H1 (cell line): ENCODE data around the gene RALGAPA2. TPM values are rescaled to one million over a fixed set of nuclear protein-coding genes. Genes with fewer than 3 reads are reported as not detected.

Experiments used
- CTCF ChIA-PET: fragments of 300-600 bp; sonication (Branson Sonifier 250); formaldehyde crosslinking; loops from one replicate; lab custom pipeline; 2021; ENCODE audit not compliant: partially characterized antibody; lab: Charles Lee
- POLR2A ChIA-PET: fragments of 300-600 bp; sonication (Branson Sonifier 250); formaldehyde crosslinking; loops from one replicate; lab custom pipeline; 2021; ENCODE audit warnings: inconsistent platforms; ENCODE audit not compliant: partially characterized antibody; lab: Charles Lee
- DNase-seq, 2 experiments: peaks; one replicate each; pipeline versions ENCODE4 v3.0.0 to v3.0.0-alpha.2; 2010 to 2022; ENCODE audit warnings: low spot score in 2 of 2, low read depth in 1 of 2, mixed read lengths in 1 of 2
- FAIRE-seq: peaks from 2 replicates; lab custom pipeline; 2011; peaks lifted over from hg19 to GRCh38; lab: Jason Lieb, UNC
- H2AFZ ChIP-seq: 2 replicates; pipeline ENCODE4 v1.8.1; 2012; ENCODE audit warnings: low read length, inconsistent platforms
- H2AK5ac ChIP-seq: 2 replicates; pipeline ENCODE4 v1.6.1; 2013; ENCODE audit warnings: low read depth, low read length
- H2BK120ac ChIP-seq: replicated peaks from 2 replicates; pipeline ENCODE3; 2013; ENCODE audit warnings: low read depth, low read length, inconsistent platforms
- H2BK12ac ChIP-seq: 2 replicates; pipeline ENCODE4 v1.6.1; 2013; ENCODE audit warnings: low read depth, low read length
- H2BK15ac ChIP-seq: 2 replicates; pipeline ENCODE4 v1.6.1; 2013; ENCODE audit warnings: low read length
- H2BK20ac ChIP-seq: 2 replicates; pipeline ENCODE4 v1.6.1; 2013; ENCODE audit warnings: low read length
- H2BK5ac ChIP-seq: 2 replicates; pipeline ENCODE4 v1.6.1; 2013; ENCODE audit warnings: low read depth, low read length
- H3K14ac ChIP-seq: 2 replicates; pipeline ENCODE4 v1.6.1; 2013; ENCODE audit warnings: inconsistent platforms; ENCODE audit not compliant: insufficient read length
- H3K18ac ChIP-seq: 2 replicates; pipeline ENCODE4 v1.6.1; 2013; ENCODE audit warnings: low read length; ENCODE audit errors: extremely low read depth
- H3K23ac ChIP-seq: 2 replicates; pipeline ENCODE4 v1.6.1; 2013; ENCODE audit warnings: inconsistent platforms; ENCODE audit not compliant: insufficient read length
- H3K23me2 ChIP-seq: 2 replicates; pipeline ENCODE4 v1.6.1; 2013; ENCODE audit warnings: low read depth, low read length
- H3K27ac ChIP-seq: 2 replicates; pipeline ENCODE4 v1.6.1; 2011; ENCODE audit warnings: low read depth, low read length, inconsistent platforms
- H3K27me3 ChIP-seq, 4 experiments: replicated peaks in 1 of 4; 1 replicate in 1 of 4; 2 replicates in 3 of 4; pipeline versions ENCODE4 v1.6.1 to v1.8.1; 2011 to 2013; ENCODE audit warnings: low read length in 3 of 4, mild to moderate bottlenecking in 3 of 4, inconsistent platforms in 2 of 4, mixed read lengths in 2 of 4, moderate library complexity in 1 of 4; ENCODE audit not compliant: control insufficient read depth in 3 of 4, insufficient read depth in 3 of 4; ENCODE audit errors: extremely low read depth in 1 of 4
- H3K36me3 ChIP-seq, 4 experiments: 2 replicates each; pipeline versions ENCODE4 v1.6.1 to v1.8.1; 2011 to 2013; ENCODE audit warnings: mild to moderate bottlenecking in 4 of 4, low read length in 3 of 4, moderate library complexity in 2 of 4, control low read depth in 1 of 4, inconsistent platforms in 1 of 4; ENCODE audit not compliant: insufficient read depth in 4 of 4, control insufficient read depth in 2 of 4
- H3K4ac ChIP-seq: replicated peaks from 2 replicates; pipeline ENCODE3; 2013; ENCODE audit warnings: low read length, low read depth, mixed read lengths, inconsistent platforms; ENCODE audit not compliant: insufficient read length
- H3K4me1 ChIP-seq, 4 experiments: replicated peaks in 1 of 4; 1 replicate in 1 of 4; 2 replicates in 3 of 4; pipeline versions ENCODE4 v1.6.1 to v1.8.1; 2011 to 2013; ENCODE audit warnings: low read length in 3 of 4, inconsistent platforms in 2 of 4, mixed read lengths in 1 of 4; ENCODE audit not compliant: insufficient read depth in 4 of 4, control insufficient read depth in 3 of 4
- H3K4me2 ChIP-seq, 2 experiments: 2 replicates each; pipeline versions ENCODE4 v1.6.1 to v1.8.1; 2011 to 2013; ENCODE audit warnings: low read depth in 2 of 2, low read length in 2 of 2, control low read depth in 1 of 2, inconsistent platforms in 1 of 2, mild to moderate bottlenecking in 1 of 2; ENCODE audit not compliant: insufficient read depth in 1 of 2
- H3K4me3 ChIP-seq, 4 experiments: fragments of 200-600, 300-600 bp in 1 of 4; sonication (generic), shearing (Covaris generic), sonication (Bioruptor Twin) in 1 of 4; 2 replicates each; pipeline versions ENCODE4 v1.5.1 to v1.8.1; 2011 to 2016; ENCODE audit warnings: low read length in 4 of 4, low read depth in 3 of 4, control low read depth in 2 of 4, inconsistent platforms in 2 of 4, mild to moderate bottlenecking in 2 of 4, mixed read lengths in 1 of 4, moderate library complexity in 1 of 4; ENCODE audit not compliant: insufficient read depth in 2 of 4; ENCODE audit errors: extremely low read depth in 1 of 4
- H3K56ac ChIP-seq: replicated peaks from 2 replicates; pipeline ENCODE3; 2013; ENCODE audit warnings: low read depth, mild to moderate bottlenecking, mixed read lengths, low read length, inconsistent platforms; ENCODE audit not compliant: insufficient read length
- H3K79me1 ChIP-seq: 2 replicates; pipeline ENCODE4 v1.6.1; 2013; ENCODE audit warnings: low read depth, low read length, control low read depth
- H3K79me2 ChIP-seq, 2 experiments: 2 replicates each; pipeline versions ENCODE4 v1.6.1 to v1.8.1; 2012 to 2013; ENCODE audit warnings: low read length in 2 of 2, mild to moderate bottlenecking in 2 of 2, inconsistent platforms in 1 of 2; ENCODE audit not compliant: insufficient read depth in 2 of 2, control insufficient read depth in 1 of 2
- H3K9ac ChIP-seq, 4 experiments: replicated peaks in 1 of 4; 1 replicate in 1 of 4; 2 replicates in 3 of 4; pipeline versions ENCODE4 v1.6.1 to v1.8.1; 2011 to 2013; ENCODE audit warnings: low read depth in 3 of 4, low read length in 3 of 4, control low read depth in 2 of 4, mild to moderate bottlenecking in 2 of 4, moderate library complexity in 2 of 4, inconsistent platforms in 1 of 4; ENCODE audit errors: extremely low read depth in 1 of 4
- H3K9me3 ChIP-seq, 2 experiments: 2 replicates each; pipeline versions ENCODE4 v1.6.1 to v1.8.1; 2012 to 2013; ENCODE audit warnings: mild to moderate bottlenecking in 2 of 2, moderate library complexity in 2 of 2, control low read depth in 1 of 2, inconsistent platforms in 1 of 2, low read depth in 1 of 2, low read length in 1 of 2, mixed read lengths in 1 of 2; ENCODE audit not compliant: insufficient read depth in 2 of 2
- H4K20me1 ChIP-seq, 2 experiments: replicated peaks in 1 of 2; 2 replicates each; pipeline versions ENCODE3 to v1.8.1; 2011 to 2013; ENCODE audit warnings: inconsistent platforms in 2 of 2, low read length in 2 of 2, mild to moderate bottlenecking in 1 of 2; ENCODE audit not compliant: insufficient read depth in 2 of 2, control insufficient read depth in 1 of 2
- H4K5ac ChIP-seq: 2 replicates; pipeline ENCODE4 v1.6.1; 2013; ENCODE audit warnings: low read length, low read depth, mixed read lengths, inconsistent platforms; ENCODE audit not compliant: insufficient read length
- H4K8ac ChIP-seq: 2 replicates; pipeline ENCODE4 v1.8.0; 2013; ENCODE audit warnings: mild to moderate bottlenecking, moderate library complexity, low read length, inconsistent platforms; ENCODE audit not compliant: insufficient read depth; ENCODE audit errors: extremely low read depth
- H4K91ac ChIP-seq: replicated peaks from 2 replicates; pipeline ENCODE3; 2013; ENCODE audit warnings: low read length, mixed read lengths, inconsistent platforms; ENCODE audit not compliant: insufficient read length
- CHD1 ChIP-seq: IDR thresholded peaks from 2 replicates; pipeline ENCODE4 v1.6.1; 2012; ENCODE audit warnings: low read depth, low read length, improper control_type of control experiment
- CREB1 ChIP-seq: IDR thresholded peaks from 2 replicates; pipeline ENCODE4 v1.6.1; 2012; ENCODE audit warnings: inconsistent platforms
- EP300 ChIP-seq, 2 experiments: IDR thresholded peaks; 1 replicate in 1 of 2; 2 replicates in 1 of 2; pipeline ENCODE4 v1.6.1; 2011 to 2012; ENCODE audit warnings: low read depth in 2 of 2, low read length in 2 of 2, mild to moderate bottlenecking in 2 of 2, borderline replicate concordance in 1 of 2, inconsistent platforms in 1 of 2, moderate library complexity in 1 of 2
- GABPA ChIP-seq: IDR thresholded peaks from 2 replicates; pipeline ENCODE4 v1.6.1; 2011; ENCODE audit warnings: mild to moderate bottlenecking, low read length, moderate library complexity, borderline replicate concordance; ENCODE audit not compliant: insufficient read depth
- HDAC2 ChIP-seq, 2 experiments: fragments of 300-600 bp in 1 of 2; sonication (generic) in 1 of 2; IDR thresholded peaks; 2 replicates each; pipeline ENCODE4 v1.6.1; 2011 to 2012; ENCODE audit warnings: low read depth in 2 of 2, low read length in 2 of 2, mild to moderate bottlenecking in 2 of 2, moderate library complexity in 2 of 2, borderline replicate concordance in 1 of 2, inconsistent platforms in 1 of 2
- KDM1A ChIP-seq: fragments of 200-600, 300-600 bp; sonication (generic); IDR thresholded peaks from 2 replicates; pipeline ENCODE4 v1.7.1; 2016; ENCODE audit warnings: mild to moderate bottlenecking, low read length, borderline replicate concordance
- KDM4A ChIP-seq: IDR thresholded peaks from one replicate; pipeline ENCODE4 v1.7.1; 2012; ENCODE audit warnings: low read depth, mild to moderate bottlenecking, moderate library complexity, low read length, inconsistent platforms; ENCODE audit not compliant: severe bottlenecking
- RFX5 ChIP-seq: IDR thresholded peaks from 2 replicates; pipeline ENCODE4 v1.6.1; 2011; ENCODE audit warnings: low read depth, low read length, improper control_type of control experiment, borderline replicate concordance
- RNF2 ChIP-seq: fragments of 200-900, 300-1000 bp; sonication (generic); IDR thresholded peaks from 2 replicates; pipeline ENCODE4 v1.7.1; 2016; ENCODE audit warnings: borderline replicate concordance, low read depth, mild to moderate bottlenecking, antibody characterized with exemption, low read length; ENCODE audit not compliant: poor library complexity, severe bottlenecking; ENCODE audit errors: missing control alignments
- SIX5 ChIP-seq: IDR thresholded peaks from 2 replicates; pipeline ENCODE4 v1.6.1; 2011; ENCODE audit warnings: mild to moderate bottlenecking, low read depth, low read length
- SRF ChIP-seq: IDR thresholded peaks from 2 replicates; pipeline ENCODE4 v1.6.1; 2011; ENCODE audit warnings: mild to moderate bottlenecking, low read depth, low read length, moderate library complexity
- YY1 ChIP-seq: IDR thresholded peaks from 2 replicates; pipeline ENCODE4 v1.6.1; 2011; ENCODE audit warnings: low read depth, mild to moderate bottlenecking, low read length
- WGBS, 2 experiments: shearing (Covaris generic) in 1 of 2; methylation state at CpG; one replicate each; pipeline versions ENCODE4 v1.1.6 to v1.1.7; 2013 to 2015; ENCODE audit warnings: low lambda C conversion rate in 2 of 2, mixed read lengths in 2 of 2, inconsistent platforms in 1 of 2, low coverage in 1 of 2, missing lambda C conversion rate in 1 of 2; ENCODE audit not compliant: insufficient replicate concordance in 2 of 2, insufficient coverage in 1 of 2, insufficient read length in 1 of 2; ENCODE audit errors: extremely low coverage in 1 of 2, missing lambda C conversion rate in 1 of 2; 5-methylcytosine and 5-hydroxymethylcytosine counted together
- polyA plus RNA-seq, 7 experiments: library from polyadenylated mRNA; depleted of rRNA in 3 of 7; stranded (reverse) in 5 of 7; unstranded in 2 of 7; fragments of >200 nt in 5 of 7; fragments of 200-250 nt in 2 of 7; gene quantifications; 1 replicate in 5 of 7; 2 replicates in 1 of 7; 4 replicates in 1 of 7; pipeline versions ENCODE4 v1.2.1 to v1.2.3, GENCODE V29; 2011 to 2013; ENCODE audit warnings: missing spikeins in 2 of 7, mixed read lengths in 2 of 7
- total RNA-seq: library from RNA; stranded (reverse); fragmentation: NEBNext Ultra II Directional; extraction: Animal tissue kit (Norgen Biotek cat#: 25700); gene quantifications from 2 replicates; pipeline ENCODE4 v1.2.1, GENCODE V29; 2021
- TF ChIP-seq, protein P1 (sequence below): IDR thresholded peaks from 2 replicates; pipeline ENCODE4 v1.6.1; 2011; ENCODE audit warnings: low read depth, mild to moderate bottlenecking, low read length; ENCODE audit not compliant: insufficient read depth

RALGAPA2 gene
- total and polyA plus RNA-seq, 2 of the 8 experiments (the other 6 are each of a cell fraction or from before 2014, with no cell fraction given), result 5.1 to 25.5 TPM

DNA sequence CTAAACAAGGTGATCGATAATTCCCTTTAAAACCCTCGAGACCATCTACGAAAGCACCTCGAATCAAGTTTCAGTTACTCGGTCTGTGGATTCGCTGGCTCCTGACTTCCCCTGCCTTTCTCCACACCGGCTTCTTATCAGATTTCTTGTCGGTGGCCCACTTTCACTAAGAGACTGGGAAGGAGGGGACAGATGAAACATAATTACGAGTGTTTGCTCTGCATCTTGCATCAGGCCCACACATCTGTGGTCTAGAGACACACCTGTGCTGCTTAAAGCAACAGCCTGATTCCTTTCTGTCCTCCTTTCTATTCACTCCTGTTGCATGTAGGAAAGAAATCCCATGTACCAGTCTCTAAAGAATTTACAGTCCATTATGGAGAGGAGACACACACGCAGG, 306.8 kb downstream of the RALGAPA2 start:
- WGBS, 2 experiments, result 83% methylated on average over 10 of the region's 10 CpGs; no CpG with 5 or more reads in 1 of the 2 experiments
- no peaks in the 10 kb centered on the region for H3K9me3 ChIP-seq
- no peak overlapping the region for H2AK5ac ChIP-seq
- DNase-seq (no peak), FAIRE-seq (no peak)
- no peak overlapping the region for H2BK120ac ChIP-seq
- H2BK20ac ChIP-seq, result no peak overlapping the region
- H3K23ac ChIP-seq, result no peak overlapping the region
- H2BK5ac ChIP-seq, result no peak overlapping the region
- no peak overlapping the region for H2AFZ ChIP-seq
- H3K18ac ChIP-seq, result no peak overlapping the region
- H3K23me2 ChIP-seq, result no peaks in the 10 kb centered on the region
- H3K79me1 ChIP-seq, result no peaks in the 10 kb centered on the region
- POLR2A ChIA-PET, result no interaction called here
- no peak overlapping the region for H3K4me3 ChIP-seq
- H3K79me2 ChIP-seq, result no peaks in the 10 kb centered on the region
- no peaks in the 10 kb centered on the region for H4K20me1 ChIP-seq
- no peak overlapping the region for H3K14ac ChIP-seq
- no peak overlapping the region for H3K27ac ChIP-seq
- H3K4ac ChIP-seq, result no peak overlapping the region
- peaks cover 0 to 9% (median 5%) of the 10 kb centered on the region in 4 experiments; a peak in 3 of 7 replicates for H3K4me1 ChIP-seq
- no peak overlapping the region; a peak in 1 of 7 replicates for H3K9ac ChIP-seq
- CTCF ChIA-PET, result interaction anchor here (2.2 kb wide), 1 partner anchor 46 kb away, joined by 10 read pairs; no protein-coding TSS in a partner anchor
- H3K36me3 ChIP-seq, result no peaks in the 10 kb centered on the region
- H4K91ac ChIP-seq, result no peak overlapping the region
- H4K8ac ChIP-seq, result no peak overlapping the region
- H2BK12ac ChIP-seq, result no peak overlapping the region
- no peak overlapping the region for H3K4me2 ChIP-seq
- H2BK15ac ChIP-seq, result no peak overlapping the region
- no peak overlapping the region for H3K56ac ChIP-seq
- no peaks in the 10 kb centered on the region for H3K27me3 ChIP-seq
- no peak overlapping the region for H4K5ac ChIP-seq
- TF ChIP-seq, protein P1, sequence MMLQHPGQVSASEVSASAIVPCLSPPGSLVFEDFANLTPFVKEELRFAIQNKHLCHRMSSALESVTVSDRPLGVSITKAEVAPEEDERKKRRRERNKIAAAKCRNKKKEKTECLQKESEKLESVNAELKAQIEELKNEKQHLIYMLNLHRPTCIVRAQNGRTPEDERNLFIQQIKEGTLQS, result no peak
- TF ChIP-seq RNF2 (no peak), KDM4A (no peak), RFX5 (no peak), EP300 (IDR thresholded peaks at IDR 0.05; ENCODE audit: borderline replicate concordance in 1 of 2, low read depth in 2 of 2, low read length in 2 of 2) (no peak), GABPA (no peak), CREB1 (no peak), SRF (no peak), KDM1A (no peak), YY1 (no peak), SIX5 (no peak), HDAC2 (IDR thresholded peaks at IDR 0.05; ENCODE audit: borderline replicate concordance in 1 of 2, low read depth in 2 of 2, low read length in 2 of 2) (no peak), CHD1 (no peak)
